Renal pelvis (tissue), 3 donors: ENCODE data around the gene NAA11. TPM values are rescaled to one million over a fixed set of nuclear protein-coding genes. Genes with fewer than 3 reads are reported as not detected.

ENCODE experiments used
- polyA plus RNA-seq, 3 donors: library from polyadenylated mRNA; unstranded; fragments of 120-200 nt; gene quantifications; one replicate each; pipeline ENCODE4 v1.2.1, GENCODE V29; 2013; ENCODE audit not compliant: insufficient read length in 3 of 3

NAA11 gene
- polyA plus RNA-seq, 3 donors, result not detected

Other genes starting within 250 kb of the NAA11 start
- not detected for gene GK2, start 82.2 kb upstream of the NAA11 start, polyA plus RNA-seq